ENCODE data around the gene GLYATL1B.

Gene GLYATL1B

GRCh38 chr11:59112494-59112893, 26.4 kb downstream of the GLYATL1B start:
- no peak for ATAC-seq
- TF ChIP-seq ARNTL (CRISPR knock-in tag; IDR thresholded peaks at IDR 0.05; ENCODE audit: borderline replicate concordance, low read depth) = no peak
- TF ChIP-seq ZNF565 (CRISPR knock-in tag; conservative IDR thresholded peaks at IDR 0.05; ENCODE audit: low read depth) = no peak
- no peak for TF ChIP-seq PATZ1 (CRISPR knock-in tag; IDR thresholded peaks at IDR 0.05; ENCODE audit: borderline replicate concordance)

- no peak for TF ChIP-seq ISL1 (CRISPR knock-in tag; IDR thresholded peaks at IDR 0.05)
- TF ChIP-seq POU6F1 (CRISPR knock-in tag; IDR thresholded peaks at IDR 0.05; ENCODE audit: borderline replicate concordance, low read depth) = no peak
- TF ChIP-seq BACH2 (CRISPR knock-in tag; IDR thresholded peaks at IDR 0.05; ENCODE audit: borderline replicate concordance) = no peak
- no peak for TF ChIP-seq ZNF8 (CRISPR knock-in tag; IDR thresholded peaks at IDR 0.05)
- TF ChIP-seq ARNTL (CRISPR knock-in tag; IDR thresholded peaks at IDR 0.05; ENCODE audit: borderline replicate concordance, low read depth) = no peak
- no peak for TF ChIP-seq ZNF565 (CRISPR knock-in tag; conservative IDR thresholded peaks at IDR 0.05; ENCODE audit: low read depth)
- no peak for TF ChIP-seq TCF4 (CRISPR knock-in tag; IDR thresholded peaks at IDR 0.05; ENCODE audit: borderline replicate concordance)
- TF ChIP-seq CSRNP3 (CRISPR knock-in tag; IDR thresholded peaks at IDR 0.05) = no peak
- TF ChIP-seq GLIS3 (CRISPR knock-in tag; IDR thresholded peaks at IDR 0.05) = no peak
- TF ChIP-seq OSR1 (CRISPR knock-in tag; IDR thresholded peaks at IDR 0.05) = no peak
- TF ChIP-seq CREB5 (CRISPR knock-in tag; IDR thresholded peaks at IDR 0.05; ENCODE audit: low read depth) = no peak
- TF ChIP-seq ZFP30 (CRISPR knock-in tag; IDR thresholded peaks at IDR 0.05) = no peak
- TF ChIP-seq ZC3H10 (CRISPR knock-in tag; IDR thresholded peaks at IDR 0.05) = no peak
- no peak for TF ChIP-seq TSHZ2 (CRISPR knock-in tag; IDR thresholded peaks at IDR 0.05)
- no peak for TF ChIP-seq SNAI2 (CRISPR knock-in tag; IDR thresholded peaks at IDR 0.05)
- no peak for TF ChIP-seq ESRRG (CRISPR knock-in tag; IDR thresholded peaks at IDR 0.05)
- no peak for ATAC-seq
Measured at GRCh38 chr11:59114344-59114743, 28.2 kb downstream of the GLYATL1B start.

GRCh38 chr11:59115553-59115952, 29.4 kb downstream of the GLYATL1B start:
- ATAC-seq = no peak
- TF ChIP-seq ZNF565 (CRISPR knock-in tag; conservative IDR thresholded peaks at IDR 0.05; ENCODE audit: low read depth) (no peak), TSHZ2 (CRISPR knock-in tag; IDR thresholded peaks at IDR 0.05) (no peak), CREB5 (CRISPR knock-in tag; IDR thresholded peaks at IDR 0.05; ENCODE audit: low read depth) (no peak)

Data from SK-N-SH treated with all-trans-retinoic acid at 6 μM for 48 hours (cell line).